Endothelial cell of hepatic sinusoid (primary cell): ENCODE data around the gene NAGPA.

Source experiments
- in situ Hi-C: cut with HindIII; loops from 2 replicates; pipeline ENCODE4 v1.10.0; 2017; ENCODE audit warnings: low sequenced_read_pairs

The NAGPA gene

DNA sequence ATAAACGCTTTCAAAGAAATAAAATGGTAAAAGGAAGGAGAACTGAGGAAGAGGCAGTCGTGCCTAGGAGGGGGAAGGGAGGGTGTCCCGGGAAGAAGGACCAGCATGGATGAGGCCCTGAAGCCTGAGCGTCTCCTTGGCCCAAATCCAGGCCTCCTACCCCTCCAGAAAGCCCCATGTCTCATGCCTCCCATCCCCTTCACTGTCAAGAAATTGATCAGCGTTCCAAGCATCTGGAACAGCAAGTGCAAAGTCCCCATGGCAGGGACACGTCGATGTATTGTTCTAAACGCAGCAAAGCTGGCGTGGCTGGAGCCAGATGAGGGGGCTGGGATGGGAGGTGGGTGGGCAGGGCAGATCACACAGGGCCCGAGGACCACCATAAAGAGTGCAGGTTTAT is 53.0 kb downstream of the NAGPA start:
- in situ Hi-C loops: no loop called here

DNA sequence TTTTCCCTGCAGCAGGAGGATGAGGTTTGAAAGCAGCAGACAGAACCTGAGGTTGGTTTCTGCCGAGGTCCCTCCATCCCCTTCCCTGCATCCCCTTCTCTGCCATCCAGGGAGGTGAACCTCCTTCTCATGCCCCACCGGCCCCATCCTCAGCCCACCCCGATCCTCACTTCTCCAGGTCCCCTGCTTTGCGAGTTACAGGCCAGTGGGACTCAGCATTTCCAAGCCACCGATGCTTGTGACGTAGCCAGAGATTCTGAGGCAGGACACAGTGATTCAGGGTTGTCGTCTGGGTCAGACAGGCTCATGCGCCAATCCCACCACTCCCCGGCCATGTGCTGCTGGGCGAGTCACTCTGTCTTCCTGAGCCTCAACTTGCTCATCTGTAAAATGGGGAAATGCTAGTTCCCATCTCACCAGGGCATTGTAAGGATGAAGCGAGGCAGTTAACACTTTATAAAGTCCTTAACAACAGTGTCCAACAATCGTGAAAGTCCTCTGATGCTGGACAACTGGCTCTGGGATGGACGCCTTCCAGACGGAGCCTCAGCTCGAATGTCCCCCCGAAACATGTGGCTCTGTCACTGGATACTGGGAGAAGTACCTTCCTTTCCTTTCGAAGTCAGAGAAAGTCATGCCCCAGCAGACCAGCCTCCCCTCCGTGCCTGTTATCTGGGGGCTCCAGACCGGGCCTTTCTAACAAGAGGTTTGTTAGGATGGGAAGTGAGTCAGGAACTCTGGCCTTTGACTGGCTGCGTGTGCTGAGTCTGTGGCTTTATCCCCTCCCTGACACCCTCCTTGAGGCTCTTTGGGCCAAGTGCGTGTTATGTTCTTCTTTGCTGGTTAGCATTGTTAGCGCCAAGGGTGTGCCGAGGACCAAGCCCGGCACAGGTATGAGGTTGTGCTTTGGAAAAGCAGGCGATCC is 53.7 kb downstream of the NAGPA start:
- in situ Hi-C loops: no loop called here

DNA sequence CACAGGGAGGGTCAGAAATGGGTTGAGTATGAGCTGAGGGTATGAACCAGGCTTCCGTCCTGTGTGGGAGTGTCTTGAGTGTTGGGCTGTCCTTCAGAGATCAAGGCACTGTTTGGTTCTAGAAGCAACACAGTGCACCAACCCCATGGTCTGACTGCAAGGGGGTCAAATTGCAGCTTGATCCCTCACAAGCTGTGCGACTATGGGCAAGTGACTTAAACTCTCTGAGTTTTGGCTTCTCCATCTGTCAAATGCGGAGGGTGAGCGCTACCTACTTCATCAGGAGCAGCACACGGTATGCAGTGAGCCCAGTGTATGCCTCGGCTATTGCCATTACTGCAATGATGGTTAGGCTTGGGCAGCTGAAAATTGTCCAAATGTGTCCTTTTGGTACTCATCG is 54.6 kb downstream of the NAGPA start:
- in situ Hi-C loops: no loop called here

DNA sequence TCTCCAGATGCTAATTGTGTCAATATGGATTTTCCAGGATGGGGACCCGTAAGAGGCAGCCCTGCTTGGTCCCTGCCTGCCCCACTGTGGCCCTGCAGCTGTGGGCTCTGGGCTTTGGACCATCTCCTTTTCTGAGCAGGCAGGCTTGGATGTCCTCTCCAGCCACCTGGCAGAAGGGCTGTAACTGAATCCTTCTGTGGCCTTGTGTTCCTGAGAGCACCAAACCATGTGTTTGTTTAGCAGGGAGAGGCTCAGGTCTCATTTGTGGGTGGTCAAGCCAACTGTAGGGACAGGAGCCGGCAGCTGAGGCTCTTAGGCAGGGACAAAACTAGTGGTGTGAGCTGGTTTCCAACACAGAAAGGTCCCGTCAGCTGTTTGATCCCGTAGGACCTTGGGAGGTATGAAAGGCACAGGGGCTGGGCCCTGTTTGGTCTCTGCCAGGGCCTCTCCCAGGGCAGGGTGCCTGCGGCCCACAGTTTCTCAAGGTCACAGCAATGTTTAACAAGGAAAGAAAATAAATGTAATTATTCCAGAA is 57.1 kb downstream of the NAGPA start:
- in situ Hi-C loops: no loop called here

DNA sequence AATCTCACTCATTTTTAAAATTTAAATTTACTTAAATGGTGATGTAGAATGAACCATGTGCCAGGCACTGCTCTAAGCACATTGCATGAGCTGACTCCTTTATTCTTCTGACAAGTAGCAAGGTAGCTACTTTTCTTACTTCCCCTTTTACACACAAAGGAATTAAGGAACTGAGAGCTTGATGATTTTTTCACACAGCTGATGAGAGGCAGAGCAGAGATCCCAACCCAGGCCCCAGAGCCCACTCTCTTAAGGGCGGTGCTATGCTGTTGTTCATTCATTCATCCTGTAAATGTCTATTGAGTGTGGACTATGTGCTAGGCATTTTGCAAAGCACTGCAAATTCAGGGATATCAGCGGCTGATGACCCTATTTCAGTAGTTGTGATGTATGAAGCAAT is 57.7 kb downstream of the NAGPA start:
- in situ Hi-C loops: no loop called here
